ENCODE data around the gene CYFIP1. TPM values are rescaled to one million over a fixed set of nuclear protein-coding genes. Genes with fewer than 3 reads are reported as not detected.

Gene CYFIP1
- total RNA-seq, 1 experiment from 2014 or later = 143 TPM

GRCh38 chr15:22845289-22845900 is 134.8 kb downstream of the CYFIP1 start:
- peaks cover 4% of the 10 kb centered on the region; the same call in 1 of the 2 replicates for H4K20me1 ChIP-seq (ENCODE audit: insufficient read depth)
- H3K36me3 ChIP-seq (ENCODE audit: control insufficient read depth in 1 of 2, insufficient read depth in 2 of 2, low read length in 2 of 2) = peaks cover 8 to 16% of the 10 kb centered on the region in 2 experiments; a peak in 3 of 4 replicates
- H3K79me2 ChIP-seq (ENCODE audit: insufficient read depth, low read length) = peaks cover 99% of the 10 kb centered on the region
- no peak overlapping the region for H3K4me2 ChIP-seq (ENCODE audit: low read length)
- no peaks in the 10 kb centered on the region for H3K9me2 ChIP-seq (ENCODE audit: insufficient read depth)
- TF ChIP-seq REST (IDR thresholded peaks at IDR 0.05; ENCODE audit: low read depth) (no peak), YY1 (IDR thresholded peaks at IDR 0.05; ENCODE audit: extremely low read depth, insufficient replicate concordance, low read depth, low read length) (no peak), CBX3 (IDR thresholded peaks at IDR 0.05; ENCODE audit: low read depth) (no peak), ZBTB33 (IDR thresholded peaks at IDR 0.05; ENCODE audit: extremely low read depth, insufficient replicate concordance, low read length) (no peak), POLR2AphosphoS5 (IDR thresholded peaks at IDR 0.05; ENCODE audit: low read depth, low read length) (no peak), ATF3 (IDR thresholded peaks at IDR 0.05) (no peak), EZH2 (IDR thresholded peaks at IDR 0.05) (no peak), SRF (IDR thresholded peaks at IDR 0.05; ENCODE audit: low read depth) (no peak)
- H3K4me3 ChIP-seq (replicated peaks in 1 of 2; ENCODE audit: low read depth in 1 of 2, low read length in 2 of 2) = no peak overlapping the region
- intact Hi-C loops (cut with micrococcal nuclease) = no loop called here
- H3K4me1 ChIP-seq (ENCODE audit: control insufficient read depth in 1 of 2, insufficient read depth in 2 of 2, low read length in 2 of 2) = no peaks in the 10 kb centered on the region; a peak in 1 of 4 replicates
- RAD21 ChIA-PET (ENCODE audit: low non-redundant PET in 1 of 2, low total read pairs in 2 of 2, uncharacterized antibody in 2 of 2, unreplicated experiment in 2 of 2) = no interaction called here
- no peak overlapping the region for H3K9ac ChIP-seq (ENCODE audit: low read length)
- no peak overlapping the region for H3K27ac ChIP-seq (ENCODE audit: low read depth, low read length)
- no peaks in the 10 kb centered on the region for H3K27me3 ChIP-seq (ENCODE audit: insufficient read depth, low read length)
- no peaks in the 10 kb centered on the region for H3K9me3 ChIP-seq (ENCODE audit: control insufficient read depth in 1 of 2, insufficient read depth in 1 of 2, low read depth in 1 of 2, low read length in 2 of 2)
- CTCF ChIA-PET = no interaction called here
- no peak overlapping the region for H2AFZ ChIP-seq (ENCODE audit: low read depth, low read length, poor library complexity, severe bottlenecking)
- ATAC-seq (no peak), DNase-seq (ENCODE audit: low read depth, low spot score) (no peak)
- no TSS peak for BruUV-seq (replicated peaks)
- POLR2A ChIA-PET = no interaction called here

Measured in HCT116 (cell line).